CD4-positive, alpha-beta memory T cell (primary cell): ENCODE data around the gene ST3GAL6. TPM values are rescaled to one million over a fixed set of nuclear protein-coding genes. Genes with fewer than 3 reads are reported as not detected.

Source experiments
- CTCF ChIA-PET: fragments of 350-600 bp; sonication (Branson Sonifier 250); formaldehyde crosslinking; loops from one replicate; lab custom pipeline; 2021; ENCODE audit warnings: inconsistent platforms; ENCODE audit not compliant: partially characterized antibody; lab: Charles Lee
- POLR2A ChIA-PET: fragments of 350-600 bp; sonication (Branson Sonifier 250); formaldehyde crosslinking; loops from one replicate; lab custom pipeline; 2021; ENCODE audit not compliant: partially characterized antibody; lab: Charles Lee
- DNase-seq, 5 donors: peaks; one replicate each; pipeline versions ENCODE4 v3.0.0 to v3.0.0-alpha.2; 2020 to 2022; ENCODE audit warnings: mixed read lengths in 1 of 5
- H3K27ac ChIP-seq: one replicate; pipeline ENCODE4 v1.7.0; 2013; ENCODE audit warnings: low read depth, low read length
- H3K27me3 ChIP-seq: 2 replicates; pipeline ENCODE4 v1.7.0; 2013; ENCODE audit warnings: mild to moderate bottlenecking, low read length, moderate library complexity; ENCODE audit not compliant: insufficient read depth
- H3K36me3 ChIP-seq: 2 replicates; pipeline ENCODE4 v1.7.0; 2013; ENCODE audit warnings: mild to moderate bottlenecking, low read length, moderate library complexity; ENCODE audit not compliant: insufficient read depth
- H3K4me1 ChIP-seq: 2 replicates; pipeline ENCODE4 v1.7.0; 2013; ENCODE audit warnings: mild to moderate bottlenecking, low read length, moderate library complexity; ENCODE audit not compliant: insufficient read depth
- H3K4me3 ChIP-seq, 2 donors: one replicate each; pipeline ENCODE4 v1.7.0; 2013; ENCODE audit warnings: low read length in 2 of 2, mild to moderate bottlenecking in 1 of 2
- H3K9me3 ChIP-seq, 2 donors: one replicate each; pipeline ENCODE4 v1.7.0; 2013; ENCODE audit warnings: low read length in 2 of 2, control low read depth in 1 of 2; ENCODE audit not compliant: control insufficient read depth in 1 of 2
- H3K27ac Mint-ChIP-seq, 7 donors: one replicate each; pipeline ENCODE4 v1.8.0; 2020 to 2021; ENCODE audit warnings: mixed read lengths in 7 of 7, mild to moderate bottlenecking in 6 of 7, inconsistent platforms in 3 of 7, moderate library complexity in 3 of 7
- H3K27me3 Mint-ChIP-seq, 2 donors: one replicate each; pipeline ENCODE4 v1.8.0; 2020 to 2021; ENCODE audit warnings: mixed read lengths in 2 of 2
- H3K36me3 Mint-ChIP-seq, 2 donors: one replicate each; pipeline ENCODE4 v1.8.0; 2020 to 2021; ENCODE audit warnings: mixed read lengths in 2 of 2, inconsistent platforms in 1 of 2, mild to moderate bottlenecking in 1 of 2
- H3K4me1 Mint-ChIP-seq, 4 donors: one replicate each; pipeline ENCODE4 v1.8.0; 2020 to 2021; ENCODE audit warnings: mixed read lengths in 4 of 4, mild to moderate bottlenecking in 1 of 4
- H3K4me3 Mint-ChIP-seq, 8 donors: one replicate each; pipeline ENCODE4 v1.8.0; 2020 to 2021; ENCODE audit warnings: mixed read lengths in 8 of 8, mild to moderate bottlenecking in 7 of 8, moderate library complexity in 6 of 8, inconsistent platforms in 3 of 8
- H3K9me3 Mint-ChIP-seq, 8 donors: one replicate each; pipeline ENCODE4 v1.8.0; 2020 to 2021; ENCODE audit warnings: mixed read lengths in 8 of 8, mild to moderate bottlenecking in 5 of 8, inconsistent platforms in 3 of 8, moderate library complexity in 1 of 8
- intact Hi-C: fragments of 100-400 bp; cut with micrococcal nuclease; formaldehyde crosslinking; loops from one replicate; pipeline ENCODE4 v1.15.1; 2023
- polyA plus RNA-seq, 2 donors: library from polyadenylated mRNA; unstranded; fragments of 300-500 nt; fragmentation: Illumina TruSeq; gene quantifications; one replicate each; pipeline ENCODE4 v1.2.3, GENCODE V29; 2021
- total RNA-seq, 2 experiments: library from RNA; stranded (reverse); gene quantifications; one replicate each; pipeline ENCODE4 v1.2.3, GENCODE V29; 2021

Gene ST3GAL6
- total and polyA plus RNA-seq, 4 experiments from 2014 or later, result 0.15 to 1.3 (median 0.50) TPM; not detected in 1

DNA sequence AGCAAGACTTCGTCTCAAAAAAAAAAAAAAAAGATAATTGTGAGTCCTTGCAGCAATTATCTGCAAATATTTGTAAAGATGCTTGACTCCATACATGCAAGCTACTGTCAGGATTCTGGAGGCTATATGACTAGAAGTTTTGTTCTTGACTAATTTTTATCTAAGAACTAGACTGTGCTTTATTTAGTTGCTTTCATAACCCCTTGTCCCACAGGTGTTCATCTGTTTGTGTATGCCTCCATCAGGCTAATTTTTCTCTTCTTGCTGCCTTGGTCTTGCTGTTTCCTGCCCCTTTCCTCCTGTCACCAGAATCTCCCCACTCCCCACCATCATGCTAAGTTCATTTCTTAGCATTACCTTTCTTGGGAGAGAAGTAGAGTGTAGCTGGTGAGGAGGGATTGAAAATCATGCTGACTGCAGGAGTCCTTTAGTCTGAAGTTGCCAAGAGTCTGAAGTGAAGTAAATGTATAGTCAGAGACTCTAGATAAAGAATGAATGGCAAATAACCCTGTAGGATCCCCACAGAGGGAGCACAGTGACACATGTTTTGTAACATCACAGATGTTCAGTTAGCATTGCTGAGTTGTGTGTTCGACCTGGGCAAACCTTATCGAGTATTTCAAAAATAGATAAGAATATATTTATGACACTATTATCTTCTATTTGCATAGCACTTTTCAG lies 12.5 kb downstream of the ST3GAL6 start:
- no peak overlapping the region for H3K27ac ChIP-seq
- no peak for DNase-seq
- no peak overlapping the region for H3K4me3 ChIP-seq
- H3K36me3 ChIP-seq, result no peaks in the 10 kb centered on the region
- H3K27me3 Mint-ChIP-seq, result peaks cover 9 to 16% of the 10 kb centered on the region in 2 donors
- H3K4me1 Mint-ChIP-seq, result peaks cover 0 to 1% (median 0%) of the 10 kb centered on the region in 4 donors
- CTCF ChIA-PET, result no interaction called here
- no peak overlapping the region for H3K4me3 Mint-ChIP-seq
- no peaks in the 10 kb centered on the region for H3K4me1 ChIP-seq
- intact Hi-C loops, result no loop called here
- no peaks in the 10 kb centered on the region for H3K9me3 Mint-ChIP-seq
- POLR2A ChIA-PET, result no interaction called here
- no peaks in the 10 kb centered on the region for H3K27me3 ChIP-seq
- no peaks in the 10 kb centered on the region for H3K9me3 ChIP-seq
- peak overlapping the region in 1 of 7 donors; percentile 4 for H3K27ac Mint-ChIP-seq
- H3K36me3 Mint-ChIP-seq, result no peaks in the 10 kb centered on the region

DNA sequence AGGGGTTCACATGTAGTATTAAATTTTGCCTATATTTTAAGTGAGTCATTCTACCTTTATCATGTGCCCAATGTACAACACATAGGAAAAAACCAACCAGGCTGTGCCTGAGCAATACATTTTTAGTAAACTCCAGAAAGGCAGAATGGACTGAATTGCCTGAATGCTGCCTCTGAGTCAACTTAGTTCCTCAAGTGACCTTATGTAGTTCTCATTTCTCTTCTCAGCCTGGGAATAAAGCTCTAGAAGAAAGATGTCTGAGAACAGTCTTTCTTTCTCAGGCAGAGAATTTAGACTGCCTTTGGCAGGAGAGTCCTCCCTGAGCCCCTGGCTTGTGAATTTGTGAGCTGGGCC lies 13.0 kb downstream of the ST3GAL6 start:
- ChIA-PET CTCF (no interaction called here), POLR2A (no interaction called here)
- peaks cover 0 to 3% (median 0%) of the 10 kb centered on the region in 8 donors for H3K9me3 Mint-ChIP-seq
- H3K4me1 Mint-ChIP-seq, result no peaks in the 10 kb centered on the region
- Histone ChIP-seq H3K4me3 (no peak overlapping the region), H3K27ac (no peak overlapping the region), H3K36me3 (no peaks in the 10 kb centered on the region), H3K9me3 (no peaks in the 10 kb centered on the region), H3K27me3 (no peaks in the 10 kb centered on the region), H3K4me1 (no peaks in the 10 kb centered on the region)
- H3K4me3 Mint-ChIP-seq, result no peak overlapping the region
- intact Hi-C loops, result no loop called here
- peaks cover 9 to 19% of the 10 kb centered on the region in 2 donors for H3K27me3 Mint-ChIP-seq
- DNase-seq, result no peak
- no peak overlapping the region for H3K27ac Mint-ChIP-seq
- H3K36me3 Mint-ChIP-seq, result no peaks in the 10 kb centered on the region

DNA sequence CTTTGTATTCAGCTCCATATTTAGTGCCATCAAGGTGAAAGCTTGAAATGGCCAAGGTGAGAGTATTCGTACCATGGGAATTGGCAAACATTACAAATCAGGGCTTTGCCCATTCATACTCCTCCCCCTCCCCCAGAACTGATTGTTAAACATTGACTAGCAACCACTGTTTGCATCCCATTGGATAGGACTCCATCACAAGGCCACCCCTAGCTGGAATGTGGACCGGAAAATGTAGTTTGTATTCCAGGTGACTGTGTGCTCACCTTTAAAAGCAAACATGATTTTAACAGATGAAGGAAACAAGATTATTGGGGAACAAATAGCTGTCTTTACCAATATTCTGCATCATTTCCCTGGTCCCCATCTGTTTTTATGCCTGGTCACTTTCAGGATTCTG lies 14.1 kb downstream of the ST3GAL6 start:
- Histone ChIP-seq H3K27ac (no peak overlapping the region), H3K27me3 (no peaks in the 10 kb centered on the region), H3K4me3 (no peak overlapping the region), H3K9me3 (no peaks in the 10 kb centered on the region), H3K36me3 (no peaks in the 10 kb centered on the region), H3K4me1 (no peaks in the 10 kb centered on the region)
- no peaks in the 10 kb centered on the region for H3K36me3 Mint-ChIP-seq
- H3K27ac Mint-ChIP-seq, result no peak overlapping the region
- no peaks in the 10 kb centered on the region for H3K4me1 Mint-ChIP-seq
- CTCF ChIA-PET, result no interaction called here
- peaks cover 9 to 19% of the 10 kb centered on the region in 2 donors for H3K27me3 Mint-ChIP-seq
- POLR2A ChIA-PET, result no interaction called here
- H3K9me3 Mint-ChIP-seq, result peaks cover 0 to 3% (median 0%) of the 10 kb centered on the region in 8 donors
- intact Hi-C loops, result no loop called here
- DNase-seq, result no peak
- H3K4me3 Mint-ChIP-seq, result no peak overlapping the region

DNA sequence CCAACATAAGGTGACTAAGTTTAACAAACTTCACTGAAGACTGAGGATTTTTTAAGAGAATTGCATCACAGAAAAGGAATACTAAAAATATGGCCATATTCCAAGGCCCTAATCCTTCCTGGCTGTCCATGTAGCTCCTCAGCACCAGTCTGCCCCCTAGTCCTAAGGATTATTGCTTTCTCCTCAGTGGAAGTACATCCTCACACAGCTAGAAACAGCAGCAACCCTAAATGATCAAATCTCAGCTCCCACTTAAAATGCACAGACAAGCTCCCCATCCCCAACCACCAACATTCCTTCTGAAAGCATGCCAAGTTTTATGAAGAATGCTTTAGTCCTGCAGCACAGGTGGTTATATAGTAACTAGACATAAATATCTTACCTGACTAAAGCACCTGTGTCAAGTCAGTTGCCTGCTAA lies 14.7 kb downstream of the ST3GAL6 start:
- no peaks in the 10 kb centered on the region for H3K4me1 Mint-ChIP-seq
- POLR2A ChIA-PET, result no interaction called here
- CTCF ChIA-PET, result no interaction called here
- peaks cover 0 to 3% (median 0%) of the 10 kb centered on the region in 8 donors for H3K9me3 Mint-ChIP-seq
- no peak overlapping the region for H3K4me3 ChIP-seq
- peaks cover 9 to 19% of the 10 kb centered on the region in 2 donors for H3K27me3 Mint-ChIP-seq
- intact Hi-C loops, result no loop called here
- H3K36me3 ChIP-seq, result no peaks in the 10 kb centered on the region
- no peak overlapping the region for H3K27ac ChIP-seq
- no peak overlapping the region for H3K4me3 Mint-ChIP-seq
- no peaks in the 10 kb centered on the region for H3K4me1 ChIP-seq
- no peak for DNase-seq
- no peaks in the 10 kb centered on the region for H3K9me3 ChIP-seq
- no peak overlapping the region for H3K27ac Mint-ChIP-seq
- H3K36me3 Mint-ChIP-seq, result no peaks in the 10 kb centered on the region
- H3K27me3 ChIP-seq, result no peaks in the 10 kb centered on the region

DNA sequence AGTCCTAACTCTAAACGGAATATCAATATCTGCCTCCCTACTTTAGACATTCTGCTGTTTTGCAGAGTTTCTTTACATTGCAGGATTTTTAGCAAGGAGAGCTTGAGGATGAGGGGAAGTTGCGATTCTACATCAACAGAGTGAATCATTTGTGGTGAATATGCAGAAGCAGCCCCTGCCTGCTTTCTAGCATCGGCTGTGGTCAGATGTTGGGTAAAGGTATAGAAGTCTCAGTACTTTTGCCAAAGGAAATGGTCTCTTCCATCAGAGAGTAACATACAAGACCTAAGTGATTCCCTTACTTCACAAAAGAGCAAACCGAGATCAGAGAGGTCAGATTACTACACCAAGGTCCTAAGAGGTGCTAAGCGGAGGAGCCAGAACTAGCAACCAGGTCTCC lies 15.2 kb downstream of the ST3GAL6 start:
- ChIA-PET CTCF (no interaction called here), POLR2A (no interaction called here)
- Mint-ChIP-seq H3K36me3 (no peaks in the 10 kb centered on the region), H3K27ac (no peak overlapping the region), H3K9me3 (peaks cover 0 to 3% (median 0%) of the 10 kb centered on the region in 8 donors), H3K27me3 (peaks cover 9 to 22% of the 10 kb centered on the region in 2 donors), H3K4me3 (no peak overlapping the region), H3K4me1 (no peaks in the 10 kb centered on the region)
- Histone ChIP-seq H3K36me3 (no peaks in the 10 kb centered on the region), H3K4me3 (no peak overlapping the region), H3K27ac (no peak overlapping the region), H3K4me1 (no peaks in the 10 kb centered on the region), H3K9me3 (no peaks in the 10 kb centered on the region), H3K27me3 (no peaks in the 10 kb centered on the region)
- intact Hi-C loops, result no loop called here
- DNase-seq, result no peak

DNA sequence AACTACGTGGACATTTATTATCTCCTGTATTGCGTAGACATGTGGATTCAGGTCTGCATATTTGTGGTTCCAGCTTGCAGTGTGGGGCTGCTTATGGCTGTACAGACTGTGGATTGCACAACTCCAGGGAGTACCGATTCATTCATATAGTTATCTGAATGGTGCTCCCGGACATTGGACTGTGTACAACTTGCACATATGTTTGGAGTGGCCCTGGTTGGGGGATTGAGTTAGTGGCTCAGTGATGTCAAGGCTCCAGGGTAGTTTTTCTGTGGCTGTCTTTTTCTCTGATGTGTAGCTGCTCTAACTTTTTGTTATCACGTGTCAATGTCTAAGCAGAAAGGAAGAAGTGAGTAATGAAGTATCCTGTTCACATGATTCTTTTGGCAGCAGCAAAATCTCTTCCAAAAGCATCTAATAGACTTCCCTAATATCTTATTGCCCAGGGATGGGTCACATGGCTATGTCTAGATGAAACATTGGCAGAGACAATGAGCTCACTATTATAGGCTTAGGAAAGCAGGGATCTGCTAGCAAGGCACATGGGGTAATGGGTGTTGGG lies 15.8 kb downstream of the ST3GAL6 start:
- Histone ChIP-seq H3K4me1 (no peaks in the 10 kb centered on the region), H3K4me3 (no peak overlapping the region), H3K27me3 (no peaks in the 10 kb centered on the region), H3K9me3 (no peaks in the 10 kb centered on the region), H3K36me3 (no peaks in the 10 kb centered on the region), H3K27ac (no peak overlapping the region)
- CTCF ChIA-PET, result no interaction called here
- intact Hi-C loops, result no loop called here
- Mint-ChIP-seq H3K27ac (no peak overlapping the region), H3K4me1 (no peaks in the 10 kb centered on the region), H3K36me3 (no peaks in the 10 kb centered on the region), H3K4me3 (no peak overlapping the region), H3K9me3 (peaks cover 0 to 3% (median 0%) of the 10 kb centered on the region in 8 donors), H3K27me3 (peaks cover 8 to 22% of the 10 kb centered on the region in 2 donors)
- DNase-seq, result no peak
- POLR2A ChIA-PET, result no interaction called here

DNA sequence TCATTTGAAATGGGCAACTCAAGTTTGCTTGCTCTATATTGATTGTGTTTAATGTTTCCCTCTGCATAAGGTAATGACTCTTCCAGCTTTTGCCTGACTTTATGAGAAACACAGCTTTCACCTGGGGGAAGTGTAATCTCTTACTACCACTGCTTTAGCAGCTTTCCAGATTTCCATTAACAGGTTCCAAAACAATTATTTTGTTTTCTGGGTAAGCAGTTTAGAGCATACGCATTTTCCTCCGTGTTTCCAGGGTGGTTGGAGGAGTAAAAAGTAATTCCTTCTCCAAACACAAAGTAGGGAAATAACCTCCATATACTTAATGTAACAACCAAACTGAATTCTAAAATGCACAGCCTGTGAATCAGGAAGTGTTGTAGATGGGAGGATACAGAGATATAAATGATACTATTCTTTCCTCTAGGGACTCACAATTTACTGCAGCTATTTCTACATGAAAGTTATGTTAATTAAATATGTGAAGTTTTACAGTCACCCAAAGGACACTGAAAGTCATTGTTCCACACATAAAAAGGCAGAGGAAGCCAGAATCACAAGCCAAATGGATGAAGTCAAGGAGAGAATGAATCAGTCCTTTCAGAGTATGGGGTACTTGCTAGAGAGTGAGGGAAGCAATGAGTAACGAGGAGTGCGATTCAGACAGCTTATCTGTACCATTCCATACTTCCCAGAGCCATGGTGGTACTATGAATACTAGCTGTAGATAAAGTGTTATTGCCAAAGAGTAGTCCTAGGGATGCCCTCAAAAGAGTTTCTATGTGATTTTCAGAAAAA lies 16.6 kb downstream of the ST3GAL6 start:
- no peak overlapping the region for H3K4me3 ChIP-seq
- H3K27ac ChIP-seq, result no peak overlapping the region
- CTCF ChIA-PET, result no interaction called here

More for the DNA sequence above, 16.6 kb downstream of the ST3GAL6 start:
- Histone ChIP-seq H3K9me3 (no peaks in the 10 kb centered on the region), H3K27me3 (peaks cover 3% of the 10 kb centered on the region), H3K4me1 (no peaks in the 10 kb centered on the region), H3K36me3 (no peaks in the 10 kb centered on the region)
- H3K9me3 Mint-ChIP-seq, result peaks cover 0 to 3% (median 0%) of the 10 kb centered on the region in 8 donors
- POLR2A ChIA-PET, result no interaction called here
- DNase-seq, result no peak
- peaks cover 8 to 20% of the 10 kb centered on the region in 2 donors for H3K27me3 Mint-ChIP-seq
- no peaks in the 10 kb centered on the region for H3K36me3 Mint-ChIP-seq
- intact Hi-C loops, result no loop called here
- H3K4me3 Mint-ChIP-seq, result no peak overlapping the region
- no peaks in the 10 kb centered on the region for H3K4me1 Mint-ChIP-seq
- H3K27ac Mint-ChIP-seq, result no peak overlapping the region
